CD14-positive monocyte (primary cell): Measurements from ENCODE around the gene RASAL2. TPM values are rescaled to one million over a fixed set of nuclear protein-coding genes. Genes with fewer than 3 reads are reported as not detected.

Experiments
- DNase-seq, 3 donors: peaks; one replicate each; pipeline ENCODE4 v3.0.0-alpha.2; 2011 to 2022
- H2AFZ ChIP-seq: 2 replicates; pipeline ENCODE4 v1.6.0; 2012; ENCODE audit warnings: mild to moderate bottlenecking, low read depth, low read length, inconsistent platforms; ENCODE audit not compliant: insufficient read depth, poor library complexity, severe bottlenecking
- H3K27ac ChIP-seq, 2 donors: 1 replicate in 1 of 2; 2 replicates in 1 of 2; pipeline ENCODE4 v1.5.1; 2012 to 2013; ENCODE audit warnings: low read length in 2 of 2, control low read depth in 1 of 2, inconsistent platforms in 1 of 2, low read depth in 1 of 2, mild to moderate bottlenecking in 1 of 2
- H3K27me3 ChIP-seq, 2 donors: one replicate each; pipeline versions ENCODE4 v1.6.0 to v1.6.1; 2011 to 2013; ENCODE audit warnings: low read length in 2 of 2; ENCODE audit not compliant: control insufficient read depth in 2 of 2, insufficient read depth in 2 of 2
- H3K36me3 ChIP-seq, 2 donors: replicated peaks in 1 of 2; 1 replicate in 1 of 2; 2 replicates in 1 of 2; pipeline versions ENCODE4 v1.5.1 to v1.6.1; 2012 to 2013; ENCODE audit warnings: low read length in 2 of 2, control low read depth in 1 of 2, inconsistent platforms in 1 of 2, mild to moderate bottlenecking in 1 of 2; ENCODE audit not compliant: insufficient read depth in 2 of 2, control insufficient read depth in 1 of 2
- H3K4me1 ChIP-seq, 2 donors: 1 replicate in 1 of 2; 2 replicates in 1 of 2; pipeline versions ENCODE4 v1.5.1 to v1.6.1; 2012 to 2013; ENCODE audit warnings: low read length in 2 of 2, control low read depth in 1 of 2, inconsistent platforms in 1 of 2, mild to moderate bottlenecking in 1 of 2, moderate library complexity in 1 of 2; ENCODE audit not compliant: insufficient read depth in 2 of 2, control insufficient read depth in 1 of 2
- H3K4me2 ChIP-seq: replicated peaks from 2 replicates; pipeline ENCODE3; 2012; ENCODE audit warnings: low read length, moderate library complexity, mild to moderate bottlenecking; ENCODE audit not compliant: poor library complexity, severe bottlenecking; ENCODE audit errors: extremely low read depth
- H3K4me3 ChIP-seq, 3 experiments: fragments of 200-600 bp in 1 of 3; sonication (generic) in 1 of 3; replicated peaks in 1 of 3; 1 replicate in 2 of 3; 2 replicates in 1 of 3; pipeline ENCODE4 v1.5.1; 2011 to 2013; ENCODE audit warnings: low read length in 3 of 3, mild to moderate bottlenecking in 3 of 3, control low read depth in 2 of 3, low read depth in 2 of 3, inconsistent platforms in 1 of 3, moderate library complexity in 1 of 3
- H3K79me2 ChIP-seq: 2 replicates; pipeline ENCODE4 v1.6.0; 2012; ENCODE audit warnings: mild to moderate bottlenecking, control low read depth, inconsistent platforms, low read length, moderate library complexity; ENCODE audit not compliant: insufficient read depth
- H3K9ac ChIP-seq: 2 replicates; pipeline ENCODE4 v1.6.0; 2017; ENCODE audit warnings: low read length, mild to moderate bottlenecking; ENCODE audit not compliant: insufficient read depth, poor library complexity, severe bottlenecking
- H3K9me3 ChIP-seq, 2 donors: replicated peaks in 1 of 2; 1 replicate in 1 of 2; 2 replicates in 1 of 2; pipeline versions ENCODE4 v1.5.1 to v1.6.1; 2012 to 2013; ENCODE audit warnings: low read length in 2 of 2, control low read depth in 1 of 2; ENCODE audit not compliant: control insufficient read depth in 1 of 2, insufficient read depth in 1 of 2
- H4K20me1 ChIP-seq: 2 replicates; pipeline ENCODE4 v1.6.0; 2012; ENCODE audit warnings: mild to moderate bottlenecking, low read length, control low read depth, moderate library complexity; ENCODE audit not compliant: insufficient read depth
- H3K27ac Mint-ChIP-seq, 7 donors: one replicate each; pipeline ENCODE4 v1.8.0; 2020; ENCODE audit warnings: mild to moderate bottlenecking in 7 of 7, mixed read lengths in 7 of 7, moderate library complexity in 6 of 7, inconsistent platforms in 2 of 7
- H3K27me3 Mint-ChIP-seq, 3 donors: one replicate each; pipeline ENCODE4 v1.8.0; 2021 to 2022; ENCODE audit warnings: low read depth in 3 of 3, mild to moderate bottlenecking in 3 of 3, mixed read lengths in 3 of 3, moderate library complexity in 3 of 3, inconsistent platforms in 1 of 3
- H3K36me3 Mint-ChIP-seq, 2 donors: one replicate each; pipeline ENCODE4 v1.8.0; 2020; ENCODE audit warnings: mixed read lengths in 2 of 2, inconsistent platforms in 1 of 2, mild to moderate bottlenecking in 1 of 2
- H3K4me1 Mint-ChIP-seq: one replicate; pipeline ENCODE4 v1.8.0; 2020; ENCODE audit warnings: mild to moderate bottlenecking, mixed read lengths
- H3K4me3 Mint-ChIP-seq, 2 donors: one replicate each; pipeline ENCODE4 v1.8.0; 2020; ENCODE audit warnings: mild to moderate bottlenecking in 2 of 2, mixed read lengths in 2 of 2, moderate library complexity in 1 of 2
- H3K9me3 Mint-ChIP-seq, 7 donors: one replicate each; pipeline ENCODE4 v1.8.0; 2020 to 2022; ENCODE audit warnings: mixed read lengths in 7 of 7, mild to moderate bottlenecking in 6 of 7, moderate library complexity in 6 of 7, inconsistent platforms in 2 of 7
- CTCF ChIP-seq: fragments of 200-600 bp; IDR thresholded peaks from one replicate; pipeline ENCODE4 v1.8.0; 2022; ENCODE audit warnings: antibody characterized with exemption, mild to moderate bottlenecking
- WGBS: methylation state at CpG from one replicate; pipeline ENCODE4 v1.1.5; 2013; ENCODE audit warnings: missing lambda C conversion rate; ENCODE audit not compliant: insufficient coverage; 5-methylcytosine and 5-hydroxymethylcytosine counted together
- intact Hi-C, 2 donors: fragments of 100-400 bp; cut with micrococcal nuclease; formaldehyde crosslinking; loops; one replicate each; pipeline versions ENCODE4 v1.15.0 to v1.15.1; 2023
- polyA plus RNA-seq, 3 donors: library from polyadenylated mRNA; depleted of rRNA in 1 of 3; unstranded in 2 of 3; stranded (reverse) in 1 of 3; fragments of 300-500 nt in 2 of 3; fragments of >200 nt in 1 of 3; fragmentation: Illumina TruSeq in 2 of 3; gene quantifications; 1 replicate in 2 of 3; 2 replicates in 1 of 3; pipeline ENCODE4 v1.2.3, GENCODE V29; 2012 to 2021

The RASAL2 gene
- polyA plus RNA-seq, 3 donors = 0.15 to 1.00 (median 0.63) TPM

DNA sequence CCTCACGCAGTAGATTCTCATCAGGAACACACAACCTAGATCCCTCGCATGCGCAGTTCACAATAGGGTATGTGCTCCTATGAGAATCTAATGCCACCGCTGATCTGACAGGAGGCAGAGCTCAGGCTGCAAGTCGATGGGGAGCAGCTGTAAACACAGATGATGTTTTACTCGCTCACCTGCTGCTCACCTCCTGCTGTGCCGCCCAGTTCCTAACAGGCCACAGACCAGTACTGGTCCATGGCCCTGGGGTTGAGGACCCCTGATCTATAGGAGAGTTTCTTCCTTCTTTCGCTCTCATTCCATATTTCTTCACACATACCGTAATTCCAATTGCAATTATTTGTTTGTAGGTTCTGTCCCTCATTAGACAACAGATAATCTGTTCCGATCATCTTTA is 299.5 kb downstream of the RASAL2 start:
- Mint-ChIP-seq H3K9me3 (peaks cover 0 to 2% (median 0%) of the 10 kb centered on the region in 7 donors), H3K27me3 (peaks cover 0 to 3% (median 0%) of the 10 kb centered on the region in 3 donors), H3K36me3 (no peaks in the 10 kb centered on the region), H3K4me1 (no peaks in the 10 kb centered on the region), H3K27ac (no peak overlapping the region), H3K4me3 (no peak overlapping the region)
- Histone ChIP-seq H3K27ac (no peak overlapping the region), H3K9me3 (no peaks in the 10 kb centered on the region), H3K36me3 (no peaks in the 10 kb centered on the region), H3K4me3 (no peak overlapping the region), H3K79me2 (no peaks in the 10 kb centered on the region), H4K20me1 (no peaks in the 10 kb centered on the region), H2AFZ (no peak overlapping the region), H3K4me2 (no peak overlapping the region), H3K27me3 (no peaks in the 10 kb centered on the region), H3K4me1 (no peaks in the 10 kb centered on the region), H3K9ac (no peak overlapping the region)
- DNase-seq = no peak
- intact Hi-C loops = no loop called here
- WGBS = 88% methylated on average over 5 of the region's 10 CpGs
- no peak for TF ChIP-seq CTCF

GRCh38 chr1:178396789-178397188 is 302.9 kb downstream of the RASAL2 start:
- H3K27ac Mint-ChIP-seq = no peak overlapping the region
- intact Hi-C loops = no loop called here
- TF ChIP-seq CTCF = no peak
- no peaks in the 10 kb centered on the region for H3K4me1 ChIP-seq
- no peak overlapping the region for H3K4me3 ChIP-seq
- H3K27ac ChIP-seq = no peak overlapping the region
- H4K20me1 ChIP-seq = no peaks in the 10 kb centered on the region
- no peak overlapping the region for H2AFZ ChIP-seq
- H3K79me2 ChIP-seq = no peaks in the 10 kb centered on the region
- peaks cover 0 to 2% (median 0%) of the 10 kb centered on the region in 7 donors for H3K9me3 Mint-ChIP-seq
- no peaks in the 10 kb centered on the region for H3K27me3 ChIP-seq
- H3K9me3 ChIP-seq = no peaks in the 10 kb centered on the region
- H3K36me3 Mint-ChIP-seq = no peaks in the 10 kb centered on the region
- H3K27me3 Mint-ChIP-seq = peaks cover 0 to 2% (median 0%) of the 10 kb centered on the region in 3 donors
- H3K9ac ChIP-seq = no peak overlapping the region
- H3K4me2 ChIP-seq = no peak overlapping the region
- H3K4me1 Mint-ChIP-seq = no peaks in the 10 kb centered on the region
- no peak overlapping the region for H3K4me3 Mint-ChIP-seq
- H3K36me3 ChIP-seq = no peaks in the 10 kb centered on the region
- no peak for DNase-seq
